Measurements from ENCODE around the gene FN1. TPM values are rescaled to one million over a fixed set of nuclear protein-coding genes. Genes with fewer than 3 reads are reported as not detected.

Gene FN1
- polyA plus RNA-seq (2012; ENCODE audit: low read depth, missing spikeins), result 0.45 TPM

DNA sequence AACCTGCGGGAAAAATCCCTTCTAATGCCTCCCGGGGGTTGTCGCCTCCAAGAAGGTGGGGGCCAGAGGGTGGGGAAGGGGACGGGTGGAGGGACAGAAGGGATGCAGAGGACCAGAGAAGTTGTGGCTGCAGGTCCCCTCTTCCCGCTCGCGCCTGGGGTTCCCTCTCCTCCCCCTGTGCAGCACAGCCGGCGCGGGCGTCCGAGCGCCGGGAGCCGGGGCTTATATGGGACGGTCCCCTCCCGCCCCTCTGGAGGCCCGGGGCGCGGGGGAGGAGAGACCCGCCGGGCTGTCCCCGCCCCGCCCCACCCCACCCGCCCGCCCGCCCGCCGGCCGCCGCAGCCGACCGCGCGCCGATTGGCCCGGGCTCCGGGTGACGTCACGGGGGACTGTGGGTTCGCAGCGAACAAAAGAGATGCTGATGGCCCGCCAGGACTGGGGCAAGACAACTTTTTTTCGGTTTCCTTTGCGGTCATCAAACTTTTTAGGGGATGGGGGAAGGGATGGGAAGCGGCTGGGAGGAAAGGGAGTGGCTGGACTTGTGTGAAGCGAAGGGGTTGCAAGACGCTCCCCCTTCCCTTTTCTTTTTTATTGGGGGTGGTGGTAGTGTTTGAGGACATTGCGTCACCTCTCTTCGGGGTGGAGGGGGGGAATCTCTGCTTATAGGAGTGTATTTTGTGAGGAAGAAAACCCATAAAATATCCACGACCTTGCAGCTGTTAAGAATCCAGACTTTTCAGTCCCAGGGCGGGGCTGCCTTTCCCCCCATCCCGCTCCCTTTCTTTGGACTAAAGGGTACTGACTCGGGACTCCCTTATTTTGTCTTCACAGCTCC lies at the start of gene FN1:
FN1 (minus strand) TSS at position 199 of the 835 bp plus-strand sequence. CDS start 266 bp downstream, outside the sequence.
- FAIRE-seq, result no peak
- DNase-seq (ENCODE audit: insufficient read length, low spot score), result peak; percentile 48
- TF ChIP-seq PAX5 (IDR thresholded peaks at IDR 0.05; ENCODE audit: insufficient read depth, low read length, severe bottlenecking) (no peak), POLR2A (IDR thresholded peaks at IDR 0.05; ENCODE audit: low read depth, low read length) (no peak), SPI1 (IDR thresholded peaks at IDR 0.05; ENCODE audit: low read depth, low read length) (no peak), POU2F2 (IDR thresholded peaks at IDR 0.05; ENCODE audit: low read depth, low read length) (no peak), POLR2AphosphoS5 (IDR thresholded peaks at IDR 0.05; ENCODE audit: low read depth, low read length) (no peak), TAF1 (IDR thresholded peaks at IDR 0.05; ENCODE audit: low read depth, low read length) (no peak)

GRCh38 chr2:215485032-215485431 lies 49.2 kb upstream of the FN1 start:
- TF ChIP-seq POLR2AphosphoS5 (IDR thresholded peaks at IDR 0.05; ENCODE audit: low read depth, low read length), result no peak
- TF ChIP-seq SPI1 (IDR thresholded peaks at IDR 0.05; ENCODE audit: low read depth, low read length), result no peak
- TF ChIP-seq TAF1 (IDR thresholded peaks at IDR 0.05; ENCODE audit: low read depth, low read length), result no peak
- TF ChIP-seq PAX5 (IDR thresholded peaks at IDR 0.05; ENCODE audit: insufficient read depth, low read length, severe bottlenecking), result no peak
- TF ChIP-seq POU2F2 (IDR thresholded peaks at IDR 0.05; ENCODE audit: low read depth, low read length), result no peak
- DNase-seq (ENCODE audit: insufficient read length, low spot score) (no peak), FAIRE-seq (no peak)

GRCh38 chr2:215484570-215484969 lies 48.7 kb upstream of the FN1 start:
- FAIRE-seq (no peak), DNase-seq (ENCODE audit: insufficient read length, low spot score) (no peak)
- no peak for TF ChIP-seq POLR2A (IDR thresholded peaks at IDR 0.05; ENCODE audit: low read depth, low read length)
- no peak for TF ChIP-seq POU2F2 (IDR thresholded peaks at IDR 0.05; ENCODE audit: low read depth, low read length)
- TF ChIP-seq SPI1 (IDR thresholded peaks at IDR 0.05; ENCODE audit: low read depth, low read length), result no peak

- TF ChIP-seq POLR2AphosphoS5 (IDR thresholded peaks at IDR 0.05; ENCODE audit: low read depth, low read length) (no peak), SPI1 (IDR thresholded peaks at IDR 0.05; ENCODE audit: low read depth, low read length) (no peak), POU2F2 (IDR thresholded peaks at IDR 0.05; ENCODE audit: low read depth, low read length) (no peak), PAX5 (IDR thresholded peaks at IDR 0.05; ENCODE audit: insufficient read depth, low read length, severe bottlenecking) (no peak), TAF1 (IDR thresholded peaks at IDR 0.05; ENCODE audit: low read depth, low read length) (no peak), POLR2A (IDR thresholded peaks at IDR 0.05; ENCODE audit: low read depth, low read length) (no peak)
- DNase-seq (ENCODE audit: insufficient read length, low spot score), result no peak
- no peak for FAIRE-seq
Observed at GRCh38 chr2:215483431-215483830, 47.6 kb upstream of the FN1 start.

DNA sequence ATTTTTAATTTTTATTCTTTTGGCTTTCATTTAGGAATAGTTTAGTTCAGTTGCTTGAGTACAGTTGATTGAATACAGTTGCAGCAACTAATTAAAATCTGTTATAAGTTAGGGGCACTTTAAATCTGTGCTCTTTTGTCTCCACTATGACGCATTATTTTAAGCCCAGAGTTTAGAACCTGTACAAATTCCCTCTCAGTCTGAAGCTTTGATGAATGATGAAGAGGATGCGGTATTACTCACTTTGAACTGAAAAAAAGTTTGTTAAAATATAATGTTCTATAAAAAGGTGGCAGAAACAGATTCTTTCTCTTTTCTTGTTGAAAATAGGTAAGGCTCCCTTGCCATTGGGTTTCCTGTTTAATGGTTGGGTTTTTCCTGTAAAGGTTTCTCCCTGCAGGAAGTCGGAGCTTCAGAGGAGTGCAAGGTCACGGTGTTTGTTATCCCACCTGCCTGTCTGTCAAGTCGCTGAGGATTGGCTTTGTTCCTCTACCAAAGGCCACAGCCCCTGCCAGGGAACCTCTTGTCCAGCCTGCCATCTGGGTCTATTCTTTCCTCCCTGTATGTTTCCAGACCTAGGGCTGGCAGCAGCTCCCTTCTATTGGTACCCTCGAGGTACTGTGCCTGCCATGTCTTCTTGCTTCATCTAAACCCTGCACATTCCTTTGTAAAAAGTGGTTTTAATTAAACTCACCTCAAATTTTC lies 43.8 kb upstream of the FN1 start:
- FAIRE-seq (no peak), DNase-seq (ENCODE audit: insufficient read length, low spot score) (no peak)
- TF ChIP-seq TAF1 (IDR thresholded peaks at IDR 0.05; ENCODE audit: low read depth, low read length), result no peak
- no peak for TF ChIP-seq POU2F2 (IDR thresholded peaks at IDR 0.05; ENCODE audit: low read depth, low read length)
- TF ChIP-seq SPI1 (IDR thresholded peaks at IDR 0.05; ENCODE audit: low read depth, low read length), result no peak
- TF ChIP-seq POLR2A (IDR thresholded peaks at IDR 0.05; ENCODE audit: low read depth, low read length), result no peak
- TF ChIP-seq POLR2AphosphoS5 (IDR thresholded peaks at IDR 0.05; ENCODE audit: low read depth, low read length), result no peak
- TF ChIP-seq PAX5 (IDR thresholded peaks at IDR 0.05; ENCODE audit: insufficient read depth, low read length, severe bottlenecking), result no peak

DNA sequence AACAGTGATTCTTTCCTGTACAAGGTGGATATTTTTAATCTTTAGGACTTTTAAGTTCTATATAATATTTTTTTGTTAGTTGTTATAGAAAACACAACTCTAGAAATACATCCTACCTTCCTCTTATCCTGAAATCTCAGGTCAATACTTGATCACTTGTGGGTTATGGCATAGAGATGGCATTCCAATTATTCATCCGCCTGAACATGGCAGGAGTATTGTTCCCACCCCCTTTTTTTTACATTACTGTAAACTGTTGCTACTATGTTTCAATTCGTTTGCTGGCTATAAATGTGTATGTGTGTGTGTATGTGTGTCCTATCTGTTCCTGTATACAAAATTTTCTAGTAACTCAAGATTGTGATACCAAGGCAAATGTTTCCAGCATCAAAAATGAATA lies 43.3 kb upstream of the FN1 start:
- DNase-seq (ENCODE audit: insufficient read length, low spot score) (no peak), FAIRE-seq (no peak)
- no peak for TF ChIP-seq POLR2AphosphoS5 (IDR thresholded peaks at IDR 0.05; ENCODE audit: low read depth, low read length)
- no peak for TF ChIP-seq TAF1 (IDR thresholded peaks at IDR 0.05; ENCODE audit: low read depth, low read length)
- TF ChIP-seq PAX5 (IDR thresholded peaks at IDR 0.05; ENCODE audit: insufficient read depth, low read length, severe bottlenecking), result no peak
- no peak for TF ChIP-seq POU2F2 (IDR thresholded peaks at IDR 0.05; ENCODE audit: low read depth, low read length)
- TF ChIP-seq SPI1 (IDR thresholded peaks at IDR 0.05; ENCODE audit: low read depth, low read length), result no peak
- no peak for TF ChIP-seq POLR2A (IDR thresholded peaks at IDR 0.05; ENCODE audit: low read depth, low read length)

- DNase-seq (ENCODE audit: insufficient read length, low spot score) (no peak), FAIRE-seq (no peak)
- no peak for TF ChIP-seq TAF1 (IDR thresholded peaks at IDR 0.05; ENCODE audit: low read depth, low read length)
- TF ChIP-seq POU2F2 (IDR thresholded peaks at IDR 0.05; ENCODE audit: low read depth, low read length), result no peak
- TF ChIP-seq POLR2AphosphoS5 (IDR thresholded peaks at IDR 0.05; ENCODE audit: low read depth, low read length), result no peak
- no peak for TF ChIP-seq POLR2A (IDR thresholded peaks at IDR 0.05; ENCODE audit: low read depth, low read length)
- no peak for TF ChIP-seq SPI1 (IDR thresholded peaks at IDR 0.05; ENCODE audit: low read depth, low read length)
- no peak for TF ChIP-seq PAX5 (IDR thresholded peaks at IDR 0.05; ENCODE audit: insufficient read depth, low read length, severe bottlenecking)
Observed at GRCh38 chr2:215476424-215476823, 40.6 kb upstream of the FN1 start.

GRCh38 chr2:215466097-215466909 lies 30.4 kb upstream of the FN1 start:
- DNase-seq (ENCODE audit: insufficient read length, low spot score) (no peak), FAIRE-seq (no peak)
- TF ChIP-seq POU2F2 (IDR thresholded peaks at IDR 0.05; ENCODE audit: low read depth, low read length) (no peak), TAF1 (IDR thresholded peaks at IDR 0.05; ENCODE audit: low read depth, low read length) (no peak), POLR2A (IDR thresholded peaks at IDR 0.05; ENCODE audit: low read depth, low read length) (no peak), SPI1 (IDR thresholded peaks at IDR 0.05; ENCODE audit: low read depth, low read length) (no peak), POLR2AphosphoS5 (IDR thresholded peaks at IDR 0.05; ENCODE audit: low read depth, low read length) (no peak), PAX5 (IDR thresholded peaks at IDR 0.05; ENCODE audit: insufficient read depth, low read length, severe bottlenecking) (no peak)

GRCh38 chr2:215465256-215465655 lies 29.4 kb upstream of the FN1 start:
- DNase-seq (ENCODE audit: insufficient read length, low spot score) (no peak), FAIRE-seq (no peak)
- no peak for TF ChIP-seq SPI1 (IDR thresholded peaks at IDR 0.05; ENCODE audit: low read depth, low read length)
- TF ChIP-seq PAX5 (IDR thresholded peaks at IDR 0.05; ENCODE audit: insufficient read depth, low read length, severe bottlenecking), result no peak
- no peak for TF ChIP-seq POU2F2 (IDR thresholded peaks at IDR 0.05; ENCODE audit: low read depth, low read length)
- TF ChIP-seq POLR2A (IDR thresholded peaks at IDR 0.05; ENCODE audit: low read depth, low read length), result no peak
- TF ChIP-seq POLR2AphosphoS5 (IDR thresholded peaks at IDR 0.05; ENCODE audit: low read depth, low read length), result no peak
- no peak for TF ChIP-seq TAF1 (IDR thresholded peaks at IDR 0.05; ENCODE audit: low read depth, low read length)

Measured in GM12891 (cell line).